Pancreas (tissue), 10 donors: Measurements from ENCODE around the gene MAU2. TPM values are rescaled to one million over a fixed set of nuclear protein-coding genes. Genes with fewer than 3 reads are reported as not detected.

ENCODE experiments used
- ATAC-seq, 4 donors: fragments of 200-7000 bp; cut with Tn5 transposase; one replicate each; pipeline versions ENCODE4 v1.8.0 to v1.9.1; 2020; ENCODE audit warnings: mild to moderate bottlenecking in 4 of 4, moderate library complexity in 4 of 4
- DNase-seq, 6 donors: peaks; one replicate each; pipeline ENCODE4 v3.0.0-alpha.2; 2020
- FAIRE-seq: peaks from 2 replicates; lab custom pipeline; 2012; peaks lifted over from hg19 to GRCh38; lab: Jason Lieb, UNC
- H3K27ac ChIP-seq, 4 donors: fragments of 200-600 bp; sonication (generic); 1 replicate in 3 of 4; 2 replicates in 1 of 4; pipeline versions ENCODE4 v1.5.0 to v1.8.0; 2020
- H3K27me3 ChIP-seq, 4 donors: fragments of 200-600 bp; one replicate each; pipeline ENCODE4 v1.8.0; 2021
- H3K36me3 ChIP-seq, 3 donors: fragments of 200-600 bp; sonication (generic) in 1 of 3; one replicate each; pipeline versions ENCODE4 v1.5.0 to v1.8.0; 2020 to 2021
- H3K4me1 ChIP-seq, 3 donors: fragments of 200-600 bp; one replicate each; pipeline ENCODE4 v1.8.0; 2021
- H3K4me3 ChIP-seq, 4 donors: fragments of 200-600 bp; sonication (generic) in 2 of 4; one replicate each; pipeline versions ENCODE4 v1.5.0 to v1.8.0; 2020 to 2021
- H3K9me3 ChIP-seq, 4 donors: fragments of 200-600 bp; one replicate each; pipeline ENCODE4 v1.8.0; 2021
- WGBS, 2 donors: extraction: QIAGEN DNeasy Blood & Tissue Kit; methylation state at CpG; one replicate each; pipeline ENCODE4 v1.1.7; 2013; 5-methylcytosine and 5-hydroxymethylcytosine counted together
- intact Hi-C, 3 donors: fragments of 100-400 bp; cut with DNase I; formaldehyde crosslinking; loops; one replicate each; pipeline versions ENCODE4 v1.11.1 to v1.14.2; 2022
- polyA plus RNA-seq, 2 donors: library from polyadenylated mRNA; stranded (reverse); fragments of 200-250 nt; gene quantifications; one replicate each; pipeline ENCODE4 v1.2.3, GENCODE V29; 2013
- total RNA-seq, 6 donors: library from RNA; stranded (reverse); fragmentation: NEBNext Ultra II Directional in 4 of 6; extraction: Animal tissue kit (Norgen Biotek cat#: 25700) in 4 of 6; gene quantifications; one replicate each; pipeline versions ENCODE4 v1.2.1 to v1.2.4, GENCODE V29; 2021 to 2023
- TF ChIP-seq, protein P1 (sequence below), 4 donors: fragments of 200-600 bp; sonication (generic) in 3 of 4; IDR thresholded peaks; one replicate each; pipeline versions ENCODE4 v1.5.0 to v1.8.0; 2021; ENCODE audit warnings: antibody characterized with exemption in 4 of 4
- donor health status: healthy with polysubstance abuse.
- donor health status: DM: no; HTN: no; CAD: no; lungs with moderate emphysema.
- donor health status: DM: no; HTN: no; CAD: no.
- donor health status: control.
- donor health status: control.
- donor health status: Bipolar disorder and iron deficiency.
- donor health status: DM: yes; HTN: yes; CAD: no.
- donor health status: DM: no; HTN: no; CAD: no.
- donor health status: DM: no; HTN: no; CAD: no.
- donor health status: DM: yes; HTN: yes; CAD: no.

MAU2 gene
- total and polyA plus RNA-seq, 8 donors: 22.6 to 38.8 (median 30.2) TPM

- peak overlapping the region in 2 of 4 donors; percentile 47 to 63 for H3K27ac ChIP-seq
- DNase-seq: no peak
- no peaks in the 10 kb centered on the region for H3K36me3 ChIP-seq
- WGBS, 2 donors: 63 to 67% methylated on average over 10 to 11 of the region's 11 CpGs
- peaks cover under 1 to 23% (median 5%) of the 10 kb centered on the region in 3 donors for H3K4me1 ChIP-seq
- ATAC-seq: peak in 1 of 4 donors; percentile 12
- no peaks in the 10 kb centered on the region for H3K9me3 ChIP-seq
- H3K27me3 ChIP-seq: no peaks in the 10 kb centered on the region
- intact Hi-C loops: no loop called here
- TF ChIP-seq, protein P1, sequence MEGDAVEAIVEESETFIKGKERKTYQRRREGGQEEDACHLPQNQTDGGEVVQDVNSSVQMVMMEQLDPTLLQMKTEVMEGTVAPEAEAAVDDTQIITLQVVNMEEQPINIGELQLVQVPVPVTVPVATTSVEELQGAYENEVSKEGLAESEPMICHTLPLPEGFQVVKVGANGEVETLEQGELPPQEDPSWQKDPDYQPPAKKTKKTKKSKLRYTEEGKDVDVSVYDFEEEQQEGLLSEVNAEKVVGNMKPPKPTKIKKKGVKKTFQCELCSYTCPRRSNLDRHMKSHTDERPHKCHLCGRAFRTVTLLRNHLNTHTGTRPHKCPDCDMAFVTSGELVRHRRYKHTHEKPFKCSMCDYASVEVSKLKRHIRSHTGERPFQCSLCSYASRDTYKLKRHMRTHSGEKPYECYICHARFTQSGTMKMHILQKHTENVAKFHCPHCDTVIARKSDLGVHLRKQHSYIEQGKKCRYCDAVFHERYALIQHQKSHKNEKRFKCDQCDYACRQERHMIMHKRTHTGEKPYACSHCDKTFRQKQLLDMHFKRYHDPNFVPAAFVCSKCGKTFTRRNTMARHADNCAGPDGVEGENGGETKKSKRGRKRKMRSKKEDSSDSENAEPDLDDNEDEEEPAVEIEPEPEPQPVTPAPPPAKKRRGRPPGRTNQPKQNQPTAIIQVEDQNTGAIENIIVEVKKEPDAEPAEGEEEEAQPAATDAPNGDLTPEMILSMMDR (IDR thresholded peaks at IDR 0.05): no peak
- FAIRE-seq: no peak
- H3K4me3 ChIP-seq: no peak overlapping the region
Observed at GRCh38 chr19:19381007-19381926, 60.6 kb downstream of the MAU2 start.

DNA sequence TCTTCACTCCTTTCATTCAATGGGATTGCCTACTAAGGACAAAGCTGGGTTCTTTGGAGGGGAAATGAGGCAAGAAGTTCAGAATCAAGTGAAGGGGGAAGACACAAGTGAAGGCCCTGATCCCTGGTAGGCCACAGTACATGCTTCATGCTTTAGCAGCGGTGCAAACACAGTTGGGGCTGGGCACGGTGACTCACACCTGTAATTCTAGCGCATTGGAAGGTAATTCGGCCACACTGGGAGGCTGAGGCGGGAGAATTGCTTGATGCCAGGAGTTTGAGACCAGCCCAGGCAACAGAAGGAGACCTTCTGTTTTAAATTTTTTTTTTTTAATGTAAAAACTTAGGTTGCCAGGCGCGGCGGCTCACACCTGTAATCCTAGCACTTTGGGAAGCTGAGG, 61.5 kb downstream of the MAU2 start:
- H3K27me3 ChIP-seq: no peaks in the 10 kb centered on the region
- H3K36me3 ChIP-seq: no peaks in the 10 kb centered on the region
- peaks cover 9 to 26% (median 12%) of the 10 kb centered on the region in 3 donors for H3K4me1 ChIP-seq
- TF ChIP-seq, protein P1 (IDR thresholded peaks at IDR 0.05): no peak
- DNase-seq: no peak
- no peak for FAIRE-seq
- WGBS, 2 donors: 95 to 97% methylated on average over 8 of the region's 8 CpGs
- H3K9me3 ChIP-seq: no peaks in the 10 kb centered on the region
- ATAC-seq: no peak
- H3K27ac ChIP-seq: no peak overlapping the region
- no peak overlapping the region for H3K4me3 ChIP-seq
- intact Hi-C loops: no loop called here

GRCh38 chr19:19384486-19384885, 63.9 kb downstream of the MAU2 start:
- Histone ChIP-seq H3K4me1 (peaks cover 6 to 27% (median 9%) of the 10 kb centered on the region in 3 donors), H3K27ac (peak overlapping the region in 1 of 4 donors; percentile 33), H3K4me3 (peak overlapping the region in 2 of 4 donors; percentile 85 to 96), H3K36me3 (no peaks in the 10 kb centered on the region), H3K9me3 (no peaks in the 10 kb centered on the region), H3K27me3 (no peaks in the 10 kb centered on the region)
- ATAC-seq: no peak
- WGBS, 2 donors: 73 to 79% methylated on average over 13 of the region's 13 CpGs
- no peak for FAIRE-seq
- TF ChIP-seq, protein P1 (IDR thresholded peaks at IDR 0.05): no peak
- intact Hi-C loops: no loop called here
- DNase-seq: peak in 1 of 6 donors; percentile 33

DNA sequence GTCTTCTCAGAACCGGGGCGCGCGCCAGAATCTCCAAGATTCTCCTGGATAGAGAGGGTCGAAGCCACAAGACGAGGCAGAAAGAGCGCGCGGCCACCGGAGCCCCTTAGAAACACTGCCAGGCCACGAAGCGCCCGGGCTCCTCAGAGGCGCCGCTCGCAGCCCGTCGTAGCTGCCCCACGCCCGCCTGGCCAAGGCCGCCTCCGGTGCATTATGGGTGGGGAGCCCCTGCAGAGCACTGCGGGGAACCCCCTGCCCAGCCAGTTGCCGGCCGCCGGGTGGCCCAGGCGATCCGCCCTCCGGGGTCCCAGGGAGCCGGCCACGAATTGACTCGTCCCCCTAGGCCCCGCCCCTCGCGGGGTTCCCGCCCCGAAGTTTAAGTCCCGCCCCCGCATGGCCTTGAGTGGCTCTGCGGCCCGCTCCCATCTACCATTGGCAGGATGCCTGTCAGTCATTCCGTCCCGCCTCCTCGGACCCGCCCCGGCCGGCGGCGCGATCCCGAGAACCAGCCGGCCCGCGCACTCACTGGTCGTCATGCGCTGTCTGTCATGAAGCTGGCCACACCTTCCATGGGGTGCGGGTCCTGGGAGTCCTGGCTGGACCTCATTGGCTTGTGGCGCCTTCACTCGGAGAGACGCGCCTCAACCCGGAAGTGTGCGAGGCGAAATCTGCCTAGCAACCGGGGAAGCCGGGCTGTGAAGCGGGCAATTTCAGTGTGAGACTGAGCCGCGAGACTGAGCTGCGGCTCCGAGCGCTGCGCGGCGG, 64.7 kb downstream of the MAU2 start:
- peak; percentile 99 to 100 (median 99) for DNase-seq
- peak overlapping the region; percentile 53 to 96 (median 76) for H3K4me3 ChIP-seq
- ATAC-seq: peak; percentile 93 to 97 (median 96)
- H3K27ac ChIP-seq: peak overlapping the region; percentile 55 to 79 (median 68)
- H3K36me3 ChIP-seq: no peaks in the 10 kb centered on the region
- no peaks in the 10 kb centered on the region for H3K9me3 ChIP-seq
- TF ChIP-seq, protein P1 (IDR thresholded peaks at IDR 0.05): no peak
- intact Hi-C loops: no loop called here
- peaks cover 6 to 27% (median 9%) of the 10 kb centered on the region in 3 donors for H3K4me1 ChIP-seq
- 0 to 1% methylated on average over 54 to 75 of the region's 75 CpGs for WGBS, 2 donors
- peak; percentile 89 for FAIRE-seq
- H3K27me3 ChIP-seq: no peaks in the 10 kb centered on the region
